ENCODE measurements around the gene SLC6A11.

The SLC6A11 gene

DNA sequence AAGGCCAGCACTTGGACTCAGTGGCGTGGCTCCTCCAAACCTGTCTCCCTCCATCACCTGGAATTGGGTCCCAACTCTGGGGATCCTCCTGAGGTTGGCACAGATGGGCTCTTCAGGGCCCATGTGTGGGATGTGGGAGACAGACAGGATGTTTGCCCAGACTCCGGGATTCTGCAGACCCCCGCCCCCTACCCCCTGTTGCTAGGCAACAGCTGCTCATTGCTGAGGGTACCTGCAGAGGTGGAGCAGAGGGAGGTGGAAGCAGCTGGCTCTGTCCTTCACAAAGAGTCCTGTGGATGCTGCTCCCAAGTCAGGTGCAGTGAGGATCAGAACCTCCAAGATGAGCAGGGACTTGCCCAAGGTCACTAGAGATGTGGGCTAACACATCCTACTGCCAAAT, 136.5 kb downstream of the SLC6A11 start:
- no peak for ATAC-seq
- TF ChIP-seq PPARA (CRISPR knock-in tag; IDR thresholded peaks at IDR 0.05; ENCODE audit: borderline replicate concordance) = no peak
- TF ChIP-seq ZNF8 (CRISPR knock-in tag; IDR thresholded peaks at IDR 0.05) = no peak
- TF ChIP-seq ZFP30 (CRISPR knock-in tag; IDR thresholded peaks at IDR 0.05) = no peak
- no peak for TF ChIP-seq ZFP3 (CRISPR knock-in tag; IDR thresholded peaks at IDR 0.05)
- TF ChIP-seq, protein P1, sequence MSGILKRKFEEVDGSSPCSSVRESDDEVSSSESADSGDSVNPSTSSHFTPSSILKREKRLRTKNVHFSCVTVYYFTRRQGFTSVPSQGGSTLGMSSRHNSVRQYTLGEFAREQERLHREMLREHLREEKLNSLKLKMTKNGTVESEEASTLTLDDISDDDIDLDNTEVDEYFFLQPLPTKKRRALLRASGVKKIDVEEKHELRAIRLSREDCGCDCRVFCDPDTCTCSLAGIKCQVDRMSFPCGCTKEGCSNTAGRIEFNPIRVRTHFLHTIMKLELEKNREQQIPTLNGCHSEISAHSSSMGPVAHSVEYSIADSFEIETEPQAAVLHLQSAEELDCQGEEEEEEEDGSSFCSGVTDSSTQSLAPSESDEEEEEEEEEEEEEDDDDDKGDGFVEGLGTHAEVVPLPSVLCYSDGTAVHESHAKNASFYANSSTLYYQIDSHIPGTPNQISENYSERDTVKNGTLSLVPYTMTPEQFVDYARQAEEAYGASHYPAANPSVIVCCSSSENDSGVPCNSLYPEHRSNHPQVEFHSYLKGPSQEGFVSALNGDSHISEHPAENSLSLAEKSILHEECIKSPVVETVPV (CRISPR knock-in tag; IDR thresholded peaks at IDR 0.05) = no peak
- no peak for TF ChIP-seq ZC3H10 (CRISPR knock-in tag; IDR thresholded peaks at IDR 0.05)
- TF ChIP-seq, protein P2, sequence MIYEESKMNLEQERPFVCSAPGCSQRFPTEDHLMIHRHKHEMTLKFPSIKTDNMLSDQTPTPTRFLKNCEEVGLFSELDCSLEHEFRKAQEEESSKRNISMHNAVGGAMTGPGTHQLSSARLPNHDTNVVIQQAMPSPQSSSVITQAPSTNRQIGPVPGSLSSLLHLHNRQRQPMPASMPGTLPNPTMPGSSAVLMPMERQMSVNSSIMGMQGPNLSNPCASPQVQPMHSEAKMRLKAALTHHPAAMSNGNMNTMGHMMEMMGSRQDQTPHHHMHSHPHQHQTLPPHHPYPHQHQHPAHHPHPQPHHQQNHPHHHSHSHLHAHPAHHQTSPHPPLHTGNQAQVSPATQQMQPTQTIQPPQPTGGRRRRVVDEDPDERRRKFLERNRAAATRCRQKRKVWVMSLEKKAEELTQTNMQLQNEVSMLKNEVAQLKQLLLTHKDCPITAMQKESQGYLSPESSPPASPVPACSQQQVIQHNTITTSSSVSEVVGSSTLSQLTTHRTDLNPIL (CRISPR knock-in tag; IDR thresholded peaks at IDR 0.05; ENCODE audit: low read depth) = no peak
- no peak for TF ChIP-seq ISL1 (CRISPR knock-in tag; IDR thresholded peaks at IDR 0.05)
- TF ChIP-seq SNAI2 (CRISPR knock-in tag; IDR thresholded peaks at IDR 0.05) = no peak
- no peak for TF ChIP-seq ZNF565 (CRISPR knock-in tag; conservative IDR thresholded peaks at IDR 0.05; ENCODE audit: low read depth)
- TF ChIP-seq ESRRG (CRISPR knock-in tag; IDR thresholded peaks at IDR 0.05) = no peak
- TF ChIP-seq, protein P3, sequence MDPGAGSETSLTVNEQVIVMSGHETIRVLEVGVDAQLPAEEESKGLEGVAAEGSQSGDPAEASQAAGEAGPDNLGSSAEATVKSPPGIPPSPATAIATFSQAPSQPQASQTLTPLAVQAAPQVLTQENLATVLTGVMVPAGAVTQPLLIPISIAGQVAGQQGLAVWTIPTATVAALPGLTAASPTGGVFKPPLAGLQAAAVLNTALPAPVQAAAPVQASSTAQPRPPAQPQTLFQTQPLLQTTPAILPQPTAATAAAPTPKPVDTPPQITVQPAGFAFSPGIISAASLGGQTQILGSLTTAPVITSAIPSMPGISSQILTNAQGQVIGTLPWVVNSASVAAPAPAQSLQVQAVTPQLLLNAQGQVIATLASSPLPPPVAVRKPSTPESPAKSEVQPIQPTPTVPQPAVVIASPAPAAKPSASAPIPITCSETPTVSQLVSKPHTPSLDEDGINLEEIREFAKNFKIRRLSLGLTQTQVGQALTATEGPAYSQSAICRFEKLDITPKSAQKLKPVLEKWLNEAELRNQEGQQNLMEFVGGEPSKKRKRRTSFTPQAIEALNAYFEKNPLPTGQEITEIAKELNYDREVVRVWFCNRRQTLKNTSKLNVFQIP (CRISPR knock-in tag; IDR thresholded peaks at IDR 0.05; ENCODE audit: borderline replicate concordance, low read depth) = no peak
- no peak for TF ChIP-seq CSDC2 (CRISPR knock-in tag; IDR thresholded peaks at IDR 0.05)
- no peak for TF ChIP-seq TCF4 (CRISPR knock-in tag; IDR thresholded peaks at IDR 0.05; ENCODE audit: borderline replicate concordance)
- TF ChIP-seq TOX (CRISPR knock-in tag; IDR thresholded peaks at IDR 0.05; ENCODE audit: borderline replicate concordance) = no peak
- TF ChIP-seq, protein P4, sequence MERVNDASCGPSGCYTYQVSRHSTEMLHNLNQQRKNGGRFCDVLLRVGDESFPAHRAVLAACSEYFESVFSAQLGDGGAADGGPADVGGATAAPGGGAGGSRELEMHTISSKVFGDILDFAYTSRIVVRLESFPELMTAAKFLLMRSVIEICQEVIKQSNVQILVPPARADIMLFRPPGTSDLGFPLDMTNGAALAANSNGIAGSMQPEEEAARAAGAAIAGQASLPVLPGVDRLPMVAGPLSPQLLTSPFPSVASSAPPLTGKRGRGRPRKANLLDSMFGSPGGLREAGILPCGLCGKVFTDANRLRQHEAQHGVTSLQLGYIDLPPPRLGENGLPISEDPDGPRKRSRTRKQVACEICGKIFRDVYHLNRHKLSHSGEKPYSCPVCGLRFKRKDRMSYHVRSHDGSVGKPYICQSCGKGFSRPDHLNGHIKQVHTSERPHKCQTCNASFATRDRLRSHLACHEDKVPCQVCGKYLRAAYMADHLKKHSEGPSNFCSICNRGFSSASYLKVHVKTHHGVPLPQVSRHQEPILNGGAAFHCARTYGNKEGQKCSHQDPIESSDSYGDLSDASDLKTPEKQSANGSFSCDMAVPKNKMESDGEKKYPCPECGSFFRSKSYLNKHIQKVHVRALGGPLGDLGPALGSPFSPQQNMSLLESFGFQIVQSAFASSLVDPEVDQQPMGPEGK (CRISPR knock-in tag; IDR thresholded peaks at IDR 0.05; ENCODE audit: borderline replicate concordance) = no peak
- no peak for TF ChIP-seq BACH2 (CRISPR knock-in tag; IDR thresholded peaks at IDR 0.05; ENCODE audit: borderline replicate concordance)
- TF ChIP-seq ARNTL (CRISPR knock-in tag; IDR thresholded peaks at IDR 0.05; ENCODE audit: borderline replicate concordance, low read depth) = no peak
- TF ChIP-seq, protein P5, sequence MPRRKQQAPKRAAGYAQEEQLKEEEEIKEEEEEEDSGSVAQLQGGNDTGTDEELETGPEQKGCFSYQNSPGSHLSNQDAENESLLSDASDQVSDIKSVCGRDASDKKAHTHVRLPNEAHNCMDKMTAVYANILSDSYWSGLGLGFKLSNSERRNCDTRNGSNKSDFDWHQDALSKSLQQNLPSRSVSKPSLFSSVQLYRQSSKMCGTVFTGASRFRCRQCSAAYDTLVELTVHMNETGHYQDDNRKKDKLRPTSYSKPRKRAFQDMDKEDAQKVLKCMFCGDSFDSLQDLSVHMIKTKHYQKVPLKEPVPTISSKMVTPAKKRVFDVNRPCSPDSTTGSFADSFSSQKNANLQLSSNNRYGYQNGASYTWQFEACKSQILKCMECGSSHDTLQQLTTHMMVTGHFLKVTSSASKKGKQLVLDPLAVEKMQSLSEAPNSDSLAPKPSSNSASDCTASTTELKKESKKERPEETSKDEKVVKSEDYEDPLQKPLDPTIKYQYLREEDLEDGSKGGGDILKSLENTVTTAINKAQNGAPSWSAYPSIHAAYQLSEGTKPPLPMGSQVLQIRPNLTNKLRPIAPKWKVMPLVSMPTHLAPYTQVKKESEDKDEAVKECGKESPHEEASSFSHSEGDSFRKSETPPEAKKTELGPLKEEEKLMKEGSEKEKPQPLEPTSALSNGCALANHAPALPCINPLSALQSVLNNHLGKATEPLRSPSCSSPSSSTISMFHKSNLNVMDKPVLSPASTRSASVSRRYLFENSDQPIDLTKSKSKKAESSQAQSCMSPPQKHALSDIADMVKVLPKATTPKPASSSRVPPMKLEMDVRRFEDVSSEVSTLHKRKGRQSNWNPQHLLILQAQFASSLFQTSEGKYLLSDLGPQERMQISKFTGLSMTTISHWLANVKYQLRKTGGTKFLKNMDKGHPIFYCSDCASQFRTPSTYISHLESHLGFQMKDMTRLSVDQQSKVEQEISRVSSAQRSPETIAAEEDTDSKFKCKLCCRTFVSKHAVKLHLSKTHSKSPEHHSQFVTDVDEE (CRISPR knock-in tag; IDR thresholded peaks at IDR 0.05) = no peak
- TF ChIP-seq RARB (CRISPR knock-in tag; IDR thresholded peaks at IDR 0.05) = no peak

DNA sequence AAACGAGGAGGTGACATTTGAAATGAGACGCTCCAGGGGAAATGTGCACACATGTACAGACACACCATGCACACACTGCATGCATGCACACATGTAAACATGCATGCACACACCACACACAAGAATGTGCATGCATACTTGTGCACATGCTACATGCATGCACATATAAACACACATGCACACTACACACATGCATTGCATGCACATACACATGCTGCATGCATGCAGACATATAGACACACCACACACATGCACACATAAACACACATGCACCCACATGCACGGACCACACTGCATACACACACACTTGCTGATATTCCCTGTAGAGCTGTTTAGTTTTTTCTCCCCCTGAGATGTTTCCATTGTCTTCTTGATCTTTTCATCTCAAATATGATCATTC, 138.7 kb downstream of the SLC6A11 start:
- ATAC-seq = no peak

More for the DNA sequence above, 138.7 kb downstream of the SLC6A11 start:
- no peak for TF ChIP-seq ARNTL (CRISPR knock-in tag; IDR thresholded peaks at IDR 0.05; ENCODE audit: borderline replicate concordance, low read depth)
- no peak for TF ChIP-seq ZFP3 (CRISPR knock-in tag; IDR thresholded peaks at IDR 0.05)
- no peak for TF ChIP-seq ZC3H10 (CRISPR knock-in tag; IDR thresholded peaks at IDR 0.05)
- no peak for TF ChIP-seq GLIS3 (CRISPR knock-in tag; IDR thresholded peaks at IDR 0.05)
- TF ChIP-seq RARB (CRISPR knock-in tag; IDR thresholded peaks at IDR 0.05) = no peak
- TF ChIP-seq BACH2 (CRISPR knock-in tag; IDR thresholded peaks at IDR 0.05; ENCODE audit: borderline replicate concordance) = no peak
- TF ChIP-seq, protein P4 (CRISPR knock-in tag; IDR thresholded peaks at IDR 0.05; ENCODE audit: borderline replicate concordance) = no peak
- no peak for TF ChIP-seq SNAI2 (CRISPR knock-in tag; IDR thresholded peaks at IDR 0.05)
- TF ChIP-seq, protein P1 (CRISPR knock-in tag; IDR thresholded peaks at IDR 0.05) = no peak
- TF ChIP-seq TOX (CRISPR knock-in tag; IDR thresholded peaks at IDR 0.05; ENCODE audit: borderline replicate concordance) = no peak
- no peak for TF ChIP-seq TCF4 (CRISPR knock-in tag; IDR thresholded peaks at IDR 0.05; ENCODE audit: borderline replicate concordance)
- TF ChIP-seq ZNF8 (CRISPR knock-in tag; IDR thresholded peaks at IDR 0.05) = no peak
- no peak for TF ChIP-seq ZNF565 (CRISPR knock-in tag; conservative IDR thresholded peaks at IDR 0.05; ENCODE audit: low read depth)
- TF ChIP-seq, protein P2 (CRISPR knock-in tag; IDR thresholded peaks at IDR 0.05; ENCODE audit: low read depth) = no peak
- TF ChIP-seq ZNF70 (CRISPR knock-in tag; IDR thresholded peaks at IDR 0.05) = no peak
- TF ChIP-seq PPARA (CRISPR knock-in tag; IDR thresholded peaks at IDR 0.05; ENCODE audit: borderline replicate concordance) = no peak

All from SK-N-SH treated with all-trans-retinoic acid at 6 μM for 48 hours (cell line).